GM10248 (cell line): ENCODE results near the gene MYO16.
A peak's percentile ranks its signal among the peaks of the same experiment; 100 is the strongest.

ENCODE experiments used
- CTCF ChIA-PET: fragments of 300-600 bp; sonication (Branson Sonifier 250); formaldehyde crosslinking; extraction: SDS; loops from one replicate; lab custom pipeline; 2021; ENCODE audit warnings: antibody characterized with exemption; lab: Yijun Ruan, JAX
- POLR2A ChIA-PET: fragments of 350-650 bp; sonication (Branson Sonifier 250); formaldehyde crosslinking; extraction: SDS; loops from one replicate; lab custom pipeline; 2020; ENCODE audit warnings: antibody characterized with exemption; lab: Yijun Ruan, JAX
- DNase-seq: peaks from one replicate; pipeline ENCODE4 v3.0.0; 2012; ENCODE audit errors: extremely low spot score
- CTCF ChIP-seq: IDR thresholded peaks from 2 replicates; pipeline ENCODE4 v1.5.1; 2012; ENCODE audit warnings: mild to moderate bottlenecking, low read depth; ENCODE audit errors: extremely low read depth, missing control alignments, control extremely low read depth

MYO16 gene

DNA sequence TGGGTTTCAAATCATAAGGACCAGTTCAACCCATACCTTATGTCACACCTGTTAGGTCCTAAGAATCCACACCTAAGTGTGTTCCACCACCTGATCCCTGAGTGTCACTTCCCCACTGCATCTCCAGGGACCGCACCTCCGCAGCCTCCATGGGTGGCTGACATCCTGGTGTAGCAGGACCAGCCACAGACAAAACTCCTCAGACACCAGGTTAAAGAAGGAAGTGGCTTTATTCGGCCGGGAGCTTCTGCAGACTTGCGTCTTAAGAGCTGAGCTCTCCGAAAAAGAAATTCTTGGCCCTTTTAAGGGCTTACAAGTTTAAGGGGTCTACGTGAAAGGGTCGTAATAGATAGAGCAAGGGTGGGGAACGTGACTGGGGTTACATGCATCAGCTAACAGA is 509.9 kb downstream of the MYO16 start:
- POLR2A ChIA-PET = no interaction called here

DNA sequence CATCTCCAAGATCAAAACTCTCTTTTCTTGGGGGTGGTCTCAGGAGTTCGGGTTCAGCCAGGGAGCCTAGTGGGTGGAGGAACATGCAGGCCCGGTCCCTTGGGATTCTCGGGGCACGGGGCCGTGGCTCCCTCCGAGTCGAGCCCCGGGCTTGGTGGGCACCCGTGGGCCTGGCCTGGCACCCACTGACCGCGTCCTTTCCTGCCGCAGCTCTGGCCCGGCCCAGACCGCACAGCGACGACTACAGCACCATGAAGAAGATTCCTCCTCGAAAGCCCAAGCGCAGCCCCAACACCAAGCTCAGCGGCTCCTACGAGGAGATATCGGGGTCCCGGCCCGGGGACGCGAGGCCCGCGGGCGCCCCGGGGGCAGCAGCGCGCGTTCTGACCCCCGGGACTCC is 510.6 kb downstream of the MYO16 start:
- POLR2A ChIA-PET = no interaction called here
- CTCF ChIA-PET = interaction anchor here (1.0 kb wide), 1 partner anchor 8 kb away, joined by 5 read pairs; no protein-coding TSS in a partner anchor
- no peak for TF ChIP-seq CTCF
- no peak for DNase-seq

More for the DNA sequence above, 509.9 kb downstream of the MYO16 start:
- no peak for TF ChIP-seq CTCF
- CTCF ChIA-PET = interaction anchor here (1.0 kb wide), 1 partner anchor 9 kb away, joined by 5 read pairs; no protein-coding TSS in a partner anchor
- no peak for DNase-seq

DNA sequence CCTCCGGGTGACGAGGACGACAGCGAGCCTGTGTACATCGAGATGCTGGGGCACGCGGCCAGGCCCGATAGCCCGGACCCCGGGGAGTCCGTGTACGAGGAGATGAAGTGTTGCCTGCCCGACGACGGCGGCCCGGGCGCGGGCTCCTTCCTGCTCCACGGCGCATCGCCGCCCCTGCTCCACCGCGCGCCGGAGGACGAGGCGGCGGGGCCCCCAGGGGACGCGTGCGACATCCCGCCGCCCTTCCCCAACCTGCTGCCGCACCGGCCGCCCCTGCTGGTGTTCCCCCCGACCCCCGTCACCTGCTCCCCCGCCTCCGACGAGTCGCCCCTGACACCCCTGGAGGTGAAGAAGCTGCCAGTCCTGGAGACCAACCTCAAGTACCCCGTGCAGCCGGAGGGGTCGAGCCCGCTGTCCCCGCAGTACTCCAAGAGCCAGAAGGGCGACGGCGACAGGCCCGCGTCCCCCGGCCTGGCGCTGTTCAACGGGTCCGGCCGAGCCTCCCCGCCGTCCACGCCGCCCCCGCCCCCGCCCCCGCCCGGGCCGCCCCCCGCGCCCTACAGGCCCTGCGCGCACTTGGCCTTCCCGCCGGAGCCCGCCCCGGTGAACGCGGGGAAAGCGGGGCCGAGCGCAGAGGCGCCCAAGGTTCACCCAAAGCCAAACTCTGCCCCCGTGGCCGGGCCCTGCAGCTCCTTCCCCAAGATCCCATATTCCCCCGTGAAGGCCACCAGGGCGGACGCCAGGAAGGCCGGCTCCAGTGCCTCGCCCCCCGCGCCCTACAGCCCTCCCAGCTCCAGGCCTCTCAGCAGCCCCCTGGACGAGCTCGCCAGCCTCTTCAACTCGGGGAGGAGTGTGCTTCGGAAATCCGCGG is 511.3 kb downstream of the MYO16 start:
- CTCF ChIA-PET = no interaction called here
- TF ChIP-seq CTCF = no peak
- DNase-seq = no peak
- POLR2A ChIA-PET = no interaction called here

DNA sequence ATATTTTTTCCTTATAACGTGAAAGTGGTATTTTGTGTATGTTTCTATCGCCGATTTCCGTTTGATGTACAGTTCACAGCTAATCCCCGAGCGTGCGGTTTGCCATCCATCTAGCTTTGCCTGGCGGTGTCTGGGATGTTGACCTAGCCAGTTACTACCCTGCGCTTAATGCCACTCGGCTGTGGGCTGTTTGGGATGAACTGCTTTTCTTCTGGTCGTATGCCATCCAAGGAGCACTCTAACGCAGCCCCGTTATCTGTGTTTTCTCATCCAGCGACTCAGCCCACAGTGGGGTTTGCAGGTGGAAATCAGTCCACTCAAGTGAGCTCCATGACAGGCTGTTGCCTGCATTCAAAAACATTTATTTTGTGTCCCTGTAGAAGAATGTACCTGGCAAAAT is 512.3 kb downstream of the MYO16 start:
- DNase-seq = peak; percentile 29
- no peak for TF ChIP-seq CTCF
- ChIA-PET POLR2A (no interaction called here), CTCF (no interaction called here)

GRCh38 chr13:109144693-109145437 is 515.5 kb downstream of the MYO16 start:
- no peak for TF ChIP-seq CTCF
- no peak for DNase-seq
- CTCF ChIA-PET = no interaction called here
- POLR2A ChIA-PET = interaction anchor here (0.6 kb wide), 1 partner anchor 18 kb away, joined by 3 read pairs; no protein-coding TSS in a partner anchor

DNA sequence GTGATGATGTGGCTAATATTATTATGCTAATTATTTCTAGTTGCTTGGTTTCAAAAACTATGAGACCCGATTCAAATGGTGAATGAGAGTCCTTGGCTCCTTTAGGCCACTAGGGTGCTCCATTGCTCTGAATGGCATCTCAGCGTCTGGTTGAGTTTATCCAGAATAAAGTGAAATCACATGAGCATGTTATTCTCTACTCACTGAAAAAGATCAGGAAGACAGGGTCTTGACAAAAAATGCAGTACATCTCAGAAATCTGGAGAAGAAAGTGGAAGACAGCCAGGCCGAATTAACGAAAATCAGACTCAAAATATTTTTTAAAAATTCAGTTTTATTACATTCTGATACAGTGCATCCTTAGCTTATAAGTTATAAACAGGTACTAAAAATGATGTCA is 516.2 kb downstream of the MYO16 start:
- ChIA-PET CTCF (interaction anchor here (0.7 to 1.3 kb wide), 3 partner anchors 10 to 156 kb away, joined by 3 to 4 read pairs (median 3); no protein-coding TSS in a partner anchor), POLR2A (no interaction called here)
- peak; percentile 49 for DNase-seq
- TF ChIP-seq CTCF = peak; percentile 59
